Lower lobe of right lung (tissue), 2 donors: ENCODE measurements around the gene SND1. TPM values are rescaled to one million over a fixed set of nuclear protein-coding genes. Genes with fewer than 3 reads are reported as not detected.

ENCODE experiments used
- ATAC-seq, 2 donors: fragments of 200-7000 bp; cut with Tn5 transposase; one replicate each; pipeline ENCODE4 v1.9.1; 2020 to 2022; ENCODE audit warnings: mild to moderate bottlenecking in 2 of 2, moderate library complexity in 2 of 2
- DNase-seq: peaks from one replicate; pipeline ENCODE4 v3.0.0-alpha.2; 2020
- H3K27ac ChIP-seq: fragments of 200-600 bp; one replicate; pipeline ENCODE4 v1.8.0; 2022
- H3K27me3 ChIP-seq: fragments of 200-600 bp; one replicate; pipeline ENCODE4 v1.8.0; 2022; ENCODE audit warnings: low read depth
- H3K36me3 ChIP-seq: fragments of 200-600 bp; one replicate; pipeline ENCODE4 v1.8.0; 2022; ENCODE audit warnings: mild to moderate bottlenecking
- H3K4me1 ChIP-seq: fragments of 200-600 bp; one replicate; pipeline ENCODE4 v1.8.0; 2022
- H3K4me3 ChIP-seq: fragments of 200-600 bp; one replicate; pipeline ENCODE4 v1.8.0; 2022; ENCODE audit warnings: mild to moderate bottlenecking
- H3K9me3 ChIP-seq: fragments of 200-600 bp; one replicate; pipeline ENCODE4 v1.8.0; 2022
- intact Hi-C: fragments of 100-400 bp; cut with DNase I; formaldehyde crosslinking; loops from one replicate; pipeline ENCODE4 v1.11.0; 2022
- total RNA-seq: library from RNA; stranded (reverse); fragmentation: NEBNext Ultra II Directional; extraction: Animal tissue kit (Norgen Biotek cat#: 25700); gene quantifications from one replicate; pipeline ENCODE4 v1.2.1, GENCODE V29; 2021
- TF ChIP-seq, protein P1 (sequence below): fragments of 200-600 bp; IDR thresholded peaks from one replicate; pipeline ENCODE4 v1.8.0; 2022; ENCODE audit warnings: antibody characterized with exemption, mild to moderate bottlenecking
- donor health status: DM: no; HTN: yes; CAD: no; lungs with severe emphysema.

Gene SND1
- total RNA-seq, 1 donor from 2014 or later = 142 TPM

DNA sequence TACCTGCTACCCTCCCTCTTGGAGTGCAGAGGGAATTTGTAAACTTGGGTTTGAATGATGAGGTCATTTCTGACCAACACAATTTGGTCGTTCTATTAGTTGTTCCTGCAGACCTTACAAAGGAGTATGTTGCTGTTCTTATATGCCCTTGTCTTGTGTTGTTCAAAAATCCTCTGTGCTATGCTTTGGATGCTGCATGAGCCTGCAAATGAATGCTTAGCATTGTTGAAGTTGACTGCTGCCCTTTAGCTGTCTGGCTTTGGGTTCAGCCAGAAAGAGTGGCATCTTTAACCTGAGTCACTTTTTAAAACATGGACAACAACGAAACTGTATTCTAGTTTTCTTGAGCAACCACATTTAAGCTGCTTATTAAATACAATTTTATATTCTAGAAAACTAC lies 80.3 kb downstream of the SND1 start:
- peaks cover 56% of the 10 kb centered on the region for H3K36me3 ChIP-seq
- ATAC-seq = no peak
- no peaks in the 10 kb centered on the region for H3K27me3 ChIP-seq
- no peak overlapping the region for H3K4me3 ChIP-seq
- no peaks in the 10 kb centered on the region for H3K9me3 ChIP-seq
- no peak for DNase-seq
- intact Hi-C loops = no loop called here
- TF ChIP-seq, protein P1, sequence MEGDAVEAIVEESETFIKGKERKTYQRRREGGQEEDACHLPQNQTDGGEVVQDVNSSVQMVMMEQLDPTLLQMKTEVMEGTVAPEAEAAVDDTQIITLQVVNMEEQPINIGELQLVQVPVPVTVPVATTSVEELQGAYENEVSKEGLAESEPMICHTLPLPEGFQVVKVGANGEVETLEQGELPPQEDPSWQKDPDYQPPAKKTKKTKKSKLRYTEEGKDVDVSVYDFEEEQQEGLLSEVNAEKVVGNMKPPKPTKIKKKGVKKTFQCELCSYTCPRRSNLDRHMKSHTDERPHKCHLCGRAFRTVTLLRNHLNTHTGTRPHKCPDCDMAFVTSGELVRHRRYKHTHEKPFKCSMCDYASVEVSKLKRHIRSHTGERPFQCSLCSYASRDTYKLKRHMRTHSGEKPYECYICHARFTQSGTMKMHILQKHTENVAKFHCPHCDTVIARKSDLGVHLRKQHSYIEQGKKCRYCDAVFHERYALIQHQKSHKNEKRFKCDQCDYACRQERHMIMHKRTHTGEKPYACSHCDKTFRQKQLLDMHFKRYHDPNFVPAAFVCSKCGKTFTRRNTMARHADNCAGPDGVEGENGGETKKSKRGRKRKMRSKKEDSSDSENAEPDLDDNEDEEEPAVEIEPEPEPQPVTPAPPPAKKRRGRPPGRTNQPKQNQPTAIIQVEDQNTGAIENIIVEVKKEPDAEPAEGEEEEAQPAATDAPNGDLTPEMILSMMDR = no peak
- no peak overlapping the region for H3K27ac ChIP-seq
- H3K4me1 ChIP-seq = no peaks in the 10 kb centered on the region

DNA sequence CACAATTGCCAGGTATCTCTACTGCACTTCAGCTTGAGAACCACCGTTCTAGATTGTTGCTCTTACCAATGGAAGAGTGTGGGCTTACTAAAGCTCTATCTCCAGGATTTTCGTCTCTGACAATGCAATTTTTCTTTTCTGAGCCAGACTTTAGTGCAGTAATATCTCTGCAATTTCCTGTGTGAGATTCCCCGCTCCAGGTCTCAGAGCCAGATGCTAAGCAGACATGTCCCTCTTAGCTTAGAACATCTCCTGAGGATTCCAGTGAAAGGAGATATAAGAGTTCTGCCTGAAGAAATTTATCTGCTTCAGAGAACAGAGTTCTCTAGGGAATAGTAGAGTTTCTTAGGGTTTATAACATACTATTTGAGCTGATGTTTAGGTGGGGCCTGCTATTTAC lies 82.0 kb downstream of the SND1 start:
- H3K36me3 ChIP-seq = peaks cover 39% of the 10 kb centered on the region

DNA sequence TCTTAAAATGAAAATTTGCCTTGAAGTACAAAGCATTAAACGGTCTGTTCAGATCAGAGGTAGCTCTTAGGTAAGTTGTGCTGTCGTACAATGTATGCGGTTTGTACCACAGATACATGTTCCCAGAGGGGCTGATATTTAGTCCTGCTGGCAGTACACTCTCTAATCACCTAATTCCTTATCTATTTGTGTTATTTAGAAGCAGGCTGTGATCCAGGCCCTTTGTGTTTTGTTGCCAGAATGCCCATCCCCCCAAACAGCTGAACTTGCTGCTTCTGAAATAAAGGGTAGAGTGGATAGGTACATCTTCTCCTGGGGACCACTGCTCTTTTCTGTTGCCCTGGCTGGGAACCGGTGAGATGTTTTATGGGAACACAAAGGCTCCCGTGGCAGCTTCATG lies 84.5 kb downstream of the SND1 start:
- H3K27me3 ChIP-seq = no peaks in the 10 kb centered on the region
- H3K27ac ChIP-seq = no peak overlapping the region
- TF ChIP-seq, protein P1 = no peak
- intact Hi-C loops = no loop called here
- no peaks in the 10 kb centered on the region for H3K4me1 ChIP-seq
- no peak overlapping the region for H3K4me3 ChIP-seq
- DNase-seq (no peak), ATAC-seq (no peak)
- no peaks in the 10 kb centered on the region for H3K9me3 ChIP-seq
- H3K36me3 ChIP-seq = peaks cover 25% of the 10 kb centered on the region

More for the DNA sequence above, 82.0 kb downstream of the SND1 start:
- TF ChIP-seq, protein P1 = no peak
- Histone ChIP-seq H3K4me1 (no peaks in the 10 kb centered on the region), H3K4me3 (no peak overlapping the region), H3K27me3 (no peaks in the 10 kb centered on the region), H3K27ac (no peak overlapping the region), H3K9me3 (no peaks in the 10 kb centered on the region)
- intact Hi-C loops = no loop called here
- no peak for ATAC-seq
- no peak for DNase-seq

DNA sequence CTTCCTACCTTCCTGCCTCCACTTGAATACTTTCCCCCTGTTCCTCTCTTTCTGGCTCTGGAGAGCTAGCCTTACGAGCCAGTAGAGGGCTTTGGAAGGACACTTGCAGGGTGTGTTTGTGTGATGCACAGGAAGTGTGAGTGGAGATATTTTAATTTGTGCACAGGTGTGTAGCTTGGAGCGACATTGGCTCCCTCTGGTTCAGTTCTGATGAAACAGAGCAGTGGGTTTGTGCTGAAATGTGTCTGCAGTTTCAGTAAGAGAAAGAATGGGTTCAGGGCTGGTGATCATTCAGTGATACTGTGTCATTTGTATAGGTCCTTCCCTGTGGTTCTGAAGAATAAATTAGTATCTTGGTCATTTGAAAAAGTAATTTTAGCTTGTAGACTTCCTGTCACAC lies 86.9 kb downstream of the SND1 start:
- TF ChIP-seq, protein P1 = no peak
- no peaks in the 10 kb centered on the region for H3K9me3 ChIP-seq
- intact Hi-C loops = no loop called here
- no peak for DNase-seq
- no peak for ATAC-seq
- H3K27me3 ChIP-seq = no peaks in the 10 kb centered on the region
- H3K4me3 ChIP-seq = no peak overlapping the region
- H3K27ac ChIP-seq = no peak overlapping the region
- H3K4me1 ChIP-seq = no peaks in the 10 kb centered on the region
- peaks cover 12% of the 10 kb centered on the region for H3K36me3 ChIP-seq

DNA sequence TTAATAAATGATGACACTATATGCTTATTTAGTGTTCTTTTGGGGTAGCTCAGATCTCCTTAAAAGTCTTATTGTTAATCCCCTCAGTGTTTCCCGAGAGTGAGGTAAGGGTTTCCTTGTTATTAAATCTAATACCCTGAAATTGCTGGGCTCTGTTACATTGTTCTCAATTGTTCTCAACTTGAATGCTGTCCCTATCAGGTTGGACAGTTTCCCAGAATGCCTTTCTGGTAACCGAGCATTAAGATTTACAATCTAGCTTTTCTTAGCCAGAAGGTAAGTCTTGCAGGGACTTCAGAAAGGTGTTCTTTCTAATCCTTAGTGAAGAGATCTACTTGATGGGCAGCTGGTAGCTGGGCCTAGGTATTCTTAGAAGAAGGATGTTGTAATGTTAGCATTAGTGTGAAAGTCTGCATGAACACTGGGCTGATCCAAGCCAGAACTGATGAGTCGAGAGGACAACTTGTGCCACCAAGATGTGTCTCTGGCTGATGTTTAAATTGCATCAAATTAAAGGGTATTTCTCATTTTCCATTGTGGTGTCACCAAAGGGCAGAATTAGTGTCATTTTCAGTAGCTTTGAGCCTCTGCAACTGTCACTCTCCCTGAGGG lies 89.9 kb downstream of the SND1 start:
- H3K27me3 ChIP-seq = no peaks in the 10 kb centered on the region
- ATAC-seq = no peak
- H3K36me3 ChIP-seq = peaks cover 5% of the 10 kb centered on the region
- H3K9me3 ChIP-seq = no peaks in the 10 kb centered on the region
- no peak overlapping the region for H3K27ac ChIP-seq
- intact Hi-C loops = no loop called here
- no peaks in the 10 kb centered on the region for H3K4me1 ChIP-seq
- TF ChIP-seq, protein P1 = no peak
- DNase-seq = no peak
- no peak overlapping the region for H3K4me3 ChIP-seq
